ENCODE results near the gene MRPS21.

DNA sequence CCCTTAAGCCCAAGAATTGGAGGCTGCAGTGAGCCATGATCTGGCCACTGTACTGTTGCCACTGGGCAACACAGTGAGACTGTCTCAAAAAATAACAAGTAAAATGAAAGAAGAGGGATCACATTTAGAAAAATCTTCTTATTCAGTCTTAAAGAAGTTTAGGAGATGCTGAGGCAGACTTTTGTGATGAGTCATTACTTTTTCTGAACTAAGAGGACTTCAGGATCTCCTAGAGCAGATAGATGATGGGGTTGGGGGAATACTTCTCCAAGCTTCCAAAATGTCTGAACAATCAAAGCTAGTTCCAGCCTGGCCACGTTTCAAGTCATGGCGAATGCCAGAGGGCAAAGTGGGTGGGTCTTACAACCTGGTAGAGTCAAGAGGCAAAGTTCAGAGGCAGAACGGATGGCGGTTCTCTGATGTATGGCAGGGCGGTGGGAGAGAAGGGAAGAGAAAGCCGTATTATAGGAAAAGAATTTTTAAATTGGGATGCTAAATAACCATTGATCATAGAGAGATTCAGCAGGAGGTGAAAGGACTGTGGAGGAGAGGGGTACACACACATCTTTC, 13.4 kb upstream of the MRPS21 start:
- TF ChIP-seq YY1 (IDR thresholded peaks at IDR 0.05; ENCODE audit: insufficient read depth, insufficient read length) (no peak), ZNF274 (IDR thresholded peaks at IDR 0.05; ENCODE audit: low read depth, low read length) (no peak)

Measured in NT2/D1 (cell line).